Vagina (tissue), 2 donors: Measurements from ENCODE around the gene KDM6B. TPM values are rescaled to one million over a fixed set of nuclear protein-coding genes. Genes with fewer than 3 reads are reported as not detected.

ENCODE experiments used
- DNase-seq, 2 donors: peaks; one replicate each; pipeline ENCODE4 v3.0.0-alpha.2; 2017; ENCODE audit errors: extremely low spot score in 2 of 2
- H3K27ac ChIP-seq: fragments of 200-600 bp; sonication (generic); one replicate; pipeline ENCODE4 v1.5.1; 2019
- H3K27me3 ChIP-seq: fragments of 200-600 bp; sonication (generic); one replicate; pipeline ENCODE4 v1.5.1; 2019
- H3K36me3 ChIP-seq, 2 donors: fragments of 200-600 bp; sonication (generic); one replicate each; pipeline ENCODE4 v1.5.1; 2017 to 2019
- H3K4me1 ChIP-seq: fragments of 200-600 bp; sonication (generic); one replicate; pipeline ENCODE4 v1.5.1; 2019
- H3K4me3 ChIP-seq, 2 donors: fragments of 200-600 bp; sonication (generic); 1 replicate in 1 of 2; 2 replicates in 1 of 2; pipeline ENCODE4 v1.5.1; 2016 to 2019
- H3K9me3 ChIP-seq: fragments of 200-600 bp; sonication (generic); one replicate; pipeline ENCODE4 v1.5.1; 2019
- POLR2A ChIP-seq, 2 donors: fragments of 450-650 bp; IDR thresholded peaks; one replicate each; pipeline ENCODE4 v1.6.1; 2017; ENCODE audit warnings: antibody characterized with exemption in 2 of 2, mild to moderate bottlenecking in 2 of 2, moderate library complexity in 2 of 2
- POLR2AphosphoS5 ChIP-seq, 2 donors: sonication (generic); formaldehyde crosslinking; IDR thresholded peaks; one replicate each; pipeline ENCODE4 v1.9.0; 2017; ENCODE audit warnings: antibody characterized with exemption in 2 of 2, mild to moderate bottlenecking in 2 of 2, low read depth in 1 of 2; ENCODE audit not compliant: insufficient read depth in 1 of 2
- intact Hi-C: fragments of 100-400 bp; cut with DNase I; formaldehyde crosslinking; loops from one replicate; pipeline ENCODE4 v1.15.1; 2023
- total RNA-seq: library from RNA; depleted of rRNA; stranded (reverse); fragments of >200 nt; gene quantifications from one replicate; pipeline ENCODE4 v1.2.3, GENCODE V29; 2016
- TF ChIP-seq, protein P1 (sequence below), 3 experiments: fragments of 450-650 bp in 2 of 3; fragments of 200-600 bp in 1 of 3; sonication (generic) in 1 of 3; IDR thresholded peaks; one replicate each; pipeline ENCODE4 v1.5.1; 2017 to 2019; ENCODE audit warnings: antibody characterized with exemption in 3 of 3, mild to moderate bottlenecking in 2 of 3, moderate library complexity in 2 of 3

KDM6B gene
- total RNA-seq, 1 donor from 2014 or later = 12.5 TPM

DNA sequence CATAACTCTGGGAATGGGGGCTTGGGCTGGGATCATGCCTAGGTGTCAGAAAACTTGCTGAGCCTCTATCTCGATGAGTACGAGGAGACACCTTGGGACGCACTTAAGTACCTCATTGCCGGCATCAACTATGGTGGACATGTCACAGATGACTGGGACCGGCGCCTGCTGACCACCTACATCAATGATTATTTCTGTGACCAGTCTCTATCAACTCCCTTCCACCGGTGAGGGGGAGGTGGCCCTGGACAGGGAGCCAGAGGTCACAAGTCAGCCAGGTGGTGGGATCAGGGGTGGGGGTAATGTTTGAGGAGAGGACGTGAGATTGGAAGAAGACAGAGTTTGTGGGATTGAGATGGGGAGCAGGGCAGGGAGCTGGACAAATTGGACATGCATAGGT, 3.4 kb upstream of the KDM6B start:
- H3K4me3 ChIP-seq = no peak overlapping the region
- H3K4me1 ChIP-seq = peaks cover 6% of the 10 kb centered on the region
- intact Hi-C loops = no loop called here
- DNase-seq = no peak
- no peaks in the 10 kb centered on the region for H3K36me3 ChIP-seq
- no peaks in the 10 kb centered on the region for H3K27me3 ChIP-seq
- TF ChIP-seq POLR2A (IDR thresholded peaks at IDR 0.05) (no peak), POLR2AphosphoS5 (IDR thresholded peaks at IDR 0.05; ENCODE audit: insufficient read depth in 1 of 2, low read depth in 1 of 2) (no peak)
- TF ChIP-seq, protein P1, sequence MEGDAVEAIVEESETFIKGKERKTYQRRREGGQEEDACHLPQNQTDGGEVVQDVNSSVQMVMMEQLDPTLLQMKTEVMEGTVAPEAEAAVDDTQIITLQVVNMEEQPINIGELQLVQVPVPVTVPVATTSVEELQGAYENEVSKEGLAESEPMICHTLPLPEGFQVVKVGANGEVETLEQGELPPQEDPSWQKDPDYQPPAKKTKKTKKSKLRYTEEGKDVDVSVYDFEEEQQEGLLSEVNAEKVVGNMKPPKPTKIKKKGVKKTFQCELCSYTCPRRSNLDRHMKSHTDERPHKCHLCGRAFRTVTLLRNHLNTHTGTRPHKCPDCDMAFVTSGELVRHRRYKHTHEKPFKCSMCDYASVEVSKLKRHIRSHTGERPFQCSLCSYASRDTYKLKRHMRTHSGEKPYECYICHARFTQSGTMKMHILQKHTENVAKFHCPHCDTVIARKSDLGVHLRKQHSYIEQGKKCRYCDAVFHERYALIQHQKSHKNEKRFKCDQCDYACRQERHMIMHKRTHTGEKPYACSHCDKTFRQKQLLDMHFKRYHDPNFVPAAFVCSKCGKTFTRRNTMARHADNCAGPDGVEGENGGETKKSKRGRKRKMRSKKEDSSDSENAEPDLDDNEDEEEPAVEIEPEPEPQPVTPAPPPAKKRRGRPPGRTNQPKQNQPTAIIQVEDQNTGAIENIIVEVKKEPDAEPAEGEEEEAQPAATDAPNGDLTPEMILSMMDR (IDR thresholded peaks at IDR 0.05) = no peak
- H3K27ac ChIP-seq = no peak overlapping the region
- H3K9me3 ChIP-seq = no peaks in the 10 kb centered on the region

DNA sequence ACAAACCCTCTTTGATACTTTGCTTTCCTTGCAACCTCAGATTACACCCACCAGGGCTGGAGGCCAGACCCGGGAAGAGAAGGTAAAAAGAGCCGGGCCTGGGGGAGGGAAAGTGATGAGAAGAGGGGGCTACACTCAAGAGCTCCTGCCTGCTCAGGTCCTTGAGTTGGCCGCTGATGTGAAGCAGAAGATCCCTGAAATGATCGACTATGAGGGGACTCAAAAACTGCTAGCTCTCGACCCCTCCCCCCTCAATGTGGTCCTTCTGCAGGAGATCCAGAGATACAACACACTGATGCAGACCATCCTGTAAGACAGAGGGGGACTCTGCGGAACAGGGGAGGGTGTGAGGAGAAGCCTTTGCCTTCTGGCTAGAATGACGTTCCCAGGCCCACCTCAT, 2.8 kb upstream of the KDM6B start:
- intact Hi-C loops = no loop called here

DNA sequence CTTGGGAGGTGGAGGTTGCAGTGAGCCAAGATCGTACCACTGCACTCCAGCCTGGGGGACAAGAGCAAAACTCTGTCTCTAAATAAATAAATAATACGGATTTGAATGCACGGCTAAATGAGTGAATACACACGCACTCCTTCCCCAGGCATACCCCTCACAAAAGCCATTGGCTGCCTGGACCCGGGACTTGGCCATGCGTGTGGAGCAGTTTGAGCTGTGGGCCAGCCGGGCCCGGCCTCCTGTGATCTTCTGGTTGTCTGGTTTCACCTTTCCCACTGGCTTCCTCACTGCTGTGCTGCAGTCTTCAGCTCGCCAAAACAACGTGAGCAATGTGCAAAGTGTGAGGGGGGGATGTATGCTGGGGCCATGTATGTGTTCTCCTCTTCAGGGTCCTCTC, 1.6 kb upstream of the KDM6B start:
- TF ChIP-seq POLR2AphosphoS5 (IDR thresholded peaks at IDR 0.05; ENCODE audit: insufficient read depth in 1 of 2, low read depth in 1 of 2) (no peak), POLR2A (IDR thresholded peaks at IDR 0.05) (no peak)
- TF ChIP-seq, protein P1 (IDR thresholded peaks at IDR 0.05) = no peak
- DNase-seq = no peak

More for the DNA sequence above, 2.8 kb upstream of the KDM6B start:
- TF ChIP-seq POLR2AphosphoS5 (IDR thresholded peaks at IDR 0.05; ENCODE audit: insufficient read depth in 1 of 2, low read depth in 1 of 2) (no peak), POLR2A (IDR thresholded peaks at IDR 0.05) (no peak)
- TF ChIP-seq, protein P1 (IDR thresholded peaks at IDR 0.05) = no peak
- DNase-seq = no peak
- Histone ChIP-seq H3K27ac (no peak overlapping the region), H3K4me1 (peaks cover 7% of the 10 kb centered on the region), H3K27me3 (no peaks in the 10 kb centered on the region), H3K4me3 (no peak overlapping the region), H3K36me3 (no peaks in the 10 kb centered on the region), H3K9me3 (no peaks in the 10 kb centered on the region)

DNA sequence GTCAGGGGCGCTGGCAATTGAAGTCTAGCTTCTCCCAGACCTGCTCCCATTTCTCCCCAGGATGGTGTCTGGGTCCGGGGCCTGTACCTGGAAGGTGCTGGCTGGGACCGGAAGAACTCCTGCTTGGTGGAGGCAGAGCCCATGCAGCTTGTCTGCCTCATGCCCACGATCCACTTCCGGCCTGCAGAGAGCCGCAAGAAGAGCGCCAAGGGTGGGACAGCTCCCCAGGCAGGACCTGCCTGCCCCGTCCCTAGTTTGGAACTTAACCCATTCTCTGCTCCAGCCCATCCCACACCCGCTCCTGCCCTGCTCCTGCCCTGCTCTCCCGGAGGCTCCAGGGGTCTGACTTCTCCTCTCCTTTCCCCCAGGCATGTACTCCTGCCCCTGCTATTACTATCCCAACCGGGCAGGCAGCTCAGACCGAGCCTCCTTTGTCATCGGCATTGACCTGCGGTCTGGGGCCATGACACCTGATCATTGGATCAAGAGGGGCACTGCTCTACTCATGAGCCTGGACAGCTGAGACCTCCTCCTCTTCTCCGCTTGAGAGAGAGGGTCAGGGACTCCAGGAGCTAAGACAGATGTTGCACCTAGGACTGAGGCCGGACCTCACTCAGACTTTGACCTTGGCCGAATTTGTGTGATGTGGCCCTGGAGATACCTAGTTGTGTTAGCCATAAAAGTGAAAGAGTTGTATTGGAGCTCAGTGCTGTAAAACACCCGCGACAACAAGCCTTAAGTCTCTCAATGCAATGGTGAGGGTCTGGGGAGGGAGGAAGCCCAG, 814 bp upstream of the KDM6B start:
- Histone ChIP-seq H3K36me3 (no peaks in the 10 kb centered on the region), H3K4me1 (peaks cover 26% of the 10 kb centered on the region), H3K27ac (peak overlapping the region; percentile 99), H3K27me3 (no peaks in the 10 kb centered on the region), H3K4me3 (peak overlapping the region; percentile 70 to 95), H3K9me3 (no peaks in the 10 kb centered on the region)
- DNase-seq = peak in 1 of 2 donors; percentile 90
- intact Hi-C loops = no loop called here
- TF ChIP-seq, protein P1 (IDR thresholded peaks at IDR 0.05) = no peak
- TF ChIP-seq POLR2A (IDR thresholded peaks at IDR 0.05) (no peak), POLR2AphosphoS5 (IDR thresholded peaks at IDR 0.05; ENCODE audit: insufficient read depth in 1 of 2, low read depth in 1 of 2) (no peak)

More for the DNA sequence above, 1.6 kb upstream of the KDM6B start:
- H3K9me3 ChIP-seq = no peaks in the 10 kb centered on the region
- H3K4me3 ChIP-seq = no peak overlapping the region
- no peaks in the 10 kb centered on the region for H3K27me3 ChIP-seq
- intact Hi-C loops = no loop called here
- no peaks in the 10 kb centered on the region for H3K36me3 ChIP-seq
- H3K4me1 ChIP-seq = peaks cover 19% of the 10 kb centered on the region
- H3K27ac ChIP-seq = no peak overlapping the region

DNA sequence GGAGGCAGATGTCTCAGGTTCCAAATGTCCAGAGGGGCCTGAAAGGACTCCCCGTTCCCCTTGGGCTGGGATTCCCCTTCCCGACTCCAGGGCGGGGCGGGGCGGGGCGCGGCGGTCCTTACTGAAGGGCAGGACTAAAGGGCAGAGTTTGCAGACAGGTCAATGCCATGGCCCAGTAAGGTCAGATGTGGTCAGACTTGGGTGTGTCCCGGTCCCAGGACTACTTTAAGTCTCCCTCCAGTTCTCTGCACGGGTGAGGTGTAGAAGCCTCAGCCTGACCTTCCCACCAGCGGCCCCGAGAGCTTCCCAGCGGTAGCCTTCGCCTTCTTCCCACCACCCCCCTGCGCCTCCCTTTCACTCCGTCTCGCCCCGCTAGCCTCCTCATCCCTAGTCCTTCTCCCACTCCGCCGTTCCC, 532 bp downstream of the KDM6B start:
- peaks cover 40% of the 10 kb centered on the region for H3K4me1 ChIP-seq
- H3K36me3 ChIP-seq = no peaks in the 10 kb centered on the region
- H3K27me3 ChIP-seq = no peaks in the 10 kb centered on the region
- H3K27ac ChIP-seq = peak overlapping the region; percentile 99
- DNase-seq = peak in 1 of 2 donors; percentile 92
- intact Hi-C loops = no loop called here
- peak overlapping the region; percentile 70 to 95 for H3K4me3 ChIP-seq
- TF ChIP-seq, protein P1 (IDR thresholded peaks at IDR 0.05) = no peak
- TF ChIP-seq POLR2A (IDR thresholded peaks at IDR 0.05) (no peak), POLR2AphosphoS5 (IDR thresholded peaks at IDR 0.05; ENCODE audit: insufficient read depth in 1 of 2, low read depth in 1 of 2) (no peak)
- no peaks in the 10 kb centered on the region for H3K9me3 ChIP-seq
